Right lobe of liver (tissue), 4 donors: Measurements from ENCODE around the gene ABCB4.

Experiments used
- CTCF ChIP-seq, 4 donors: fragments of 200-600 bp in 3 of 4; fragments of 450-650 bp in 1 of 4; IDR thresholded peaks; one replicate each; pipeline versions ENCODE4 v1.5.1 to v1.8.0; 2016 to 2022; ENCODE audit warnings: antibody characterized with exemption in 4 of 4, mild to moderate bottlenecking in 2 of 4
- POLR2A ChIP-seq: fragments of 450-650 bp; IDR thresholded peaks from one replicate; pipeline ENCODE4 v1.6.1; 2017; ENCODE audit warnings: antibody characterized with exemption, mild to moderate bottlenecking
- donor health status: DM: no; HTN: no; CAD: no.
- donor health status: DM: no; HTN: no; CAD: no.
- donor health status: DM: no; HTN: yes; CAD: no.

GRCh38 chr7:87517891-87518290, 42.4 kb upstream of the ABCB4 start:
- TF ChIP-seq CTCF (IDR thresholded peaks at IDR 0.05): no peak
- TF ChIP-seq POLR2A: no peak
